K562 (cell line): ENCODE results near the gene TMA7B. TPM values are rescaled to one million over a fixed set of nuclear protein-coding genes. Genes with fewer than 3 reads are reported as not detected.

ENCODE experiments used
- ARID2 ChIP-seq: fragments of 450-650 bp; IDR thresholded peaks from 2 replicates; pipeline ENCODE4 v1.6.1; 2017; ENCODE audit warnings: antibody characterized with exemption, mild to moderate bottlenecking
- EP300 ChIP-seq: IDR thresholded peaks from 2 replicates; pipeline ENCODE4 v1.6.1; 2012; ENCODE audit warnings: low read length, improper control_type of control experiment
- FIP1L1 ChIP-seq: fragments of 200-400 bp; formaldehyde crosslinking; IDR thresholded peaks from 2 replicates; pipeline ENCODE4 v1.6.1; 2018; ENCODE audit warnings: mild to moderate bottlenecking, low read depth, low read length; ENCODE audit not compliant: poor library complexity, severe bottlenecking
- FOXJ2 ChIP-seq: fragments of 200-800 bp; sonication (Bioruptor generic); IDR thresholded peaks from 2 replicates; pipeline ENCODE4 v1.6.1; 2016; ENCODE audit warnings: missing genetic modification characterization, missing compliant biosample characterization
- GABPB2 ChIP-seq: fragments of 250-450 bp; sonication (Bioruptor Pico); conservative IDR thresholded peaks from 2 replicates; pipeline ENCODE4 v1.5.1; 2021; ENCODE audit warnings: mild to moderate bottlenecking
- ILK ChIP-seq: fragments of 450-650 bp; IDR thresholded peaks from 2 replicates; pipeline ENCODE4 v1.6.1; 2016; ENCODE audit warnings: missing genetic modification characterization, low read depth, mild to moderate bottlenecking, missing compliant biosample characterization, moderate library complexity, borderline replicate concordance
- MAFK ChIP-seq: IDR thresholded peaks from 2 replicates; pipeline ENCODE4 v1.6.1; 2011; ENCODE audit warnings: low read length, improper control_type of control experiment
- MECOM ChIP-seq: fragments of 250-450 bp; sonication (Bioruptor Pico); IDR thresholded peaks from 2 replicates; pipeline ENCODE4 v1.8.0; 2022; ENCODE audit warnings: inconsistent platforms
- MTA1 ChIP-seq: fragments of 450-650 bp; IDR thresholded peaks from 2 replicates; pipeline ENCODE4 v1.6.1; 2017; ENCODE audit warnings: borderline replicate concordance
- NELFE ChIP-seq: IDR thresholded peaks from 2 replicates; pipeline ENCODE4 v1.6.1; 2011; ENCODE audit warnings: mild to moderate bottlenecking; ENCODE audit not compliant: insufficient read depth, insufficient read length
- SRSF1 ChIP-seq: fragments of 200-400 bp; formaldehyde crosslinking; IDR thresholded peaks from 2 replicates; pipeline ENCODE4 v1.6.1; 2017; ENCODE audit warnings: mild to moderate bottlenecking, low read depth, low read length, moderate library complexity
- STAT5A ChIP-seq: IDR thresholded peaks from 2 replicates; pipeline ENCODE4 v1.6.1; 2012; ENCODE audit warnings: low read length, inconsistent platforms, borderline replicate concordance
- ZNF395 ChIP-seq: fragments of 200-800 bp; sonication (Bioruptor generic); IDR thresholded peaks from 2 replicates; pipeline ENCODE4 v1.6.1; 2017; ENCODE audit warnings: missing genetic modification characterization, missing compliant biosample characterization
- ZNF780A ChIP-seq: fragments of 250-450 bp; sonication (Bioruptor Pico); IDR thresholded peaks from 2 replicates; pipeline ENCODE4 v1.5.0; 2021; ENCODE audit warnings: mild to moderate bottlenecking
- polyA plus RNA-seq, 8 experiments: library from polyadenylated mRNA; depleted of rRNA in 4 of 8; stranded (reverse) in 5 of 8; unstranded in 3 of 8; fragments of >200 nt; fragmentation: Nextera tagmentation in 2 of 8; fragmentation: Illumina TruSeq in 1 of 8; extraction: Ambion mirVana in 2 of 8; extraction: Trizol in 1 of 8; gene quantifications; 2 replicates each; pipeline versions ENCODE4 v1.2.1 to v1.2.3, GENCODE V29; 2011 to 2014; ENCODE audit warnings: inconsistent platforms in 1 of 8, missing spikeins in 1 of 8
- total RNA-seq, 7 experiments: library from RNA; depleted of rRNA in 6 of 7; stranded (reverse); fragments of >200 nt in 6 of 7; fragmentation: Illumina TruSeq in 2 of 7; extraction: Trizol in 2 of 7; gene quantifications; 2 replicates each; pipeline versions ENCODE4 v1.2.1 to v1.2.3, GENCODE V29; 2011 to 2021; ENCODE audit warnings: low replicate concordance in 1 of 7
- TF ChIP-seq, protein P1 (sequence below), 2 experiments: fragments of 450-650 bp; IDR thresholded peaks; 2 replicates each; pipeline ENCODE4 v1.6.1; 2016
- TF ChIP-seq, protein P2 (sequence below): fragments of 450-650 bp; formaldehyde crosslinking; IDR thresholded peaks from 2 replicates; pipeline ENCODE4 v1.4.0; 2022; ENCODE audit warnings: mild to moderate bottlenecking, moderate library complexity
- TF ChIP-seq, protein P3 (sequence below), 2 experiments: fragments of 450-650 bp; IDR thresholded peaks; 2 replicates each; pipeline ENCODE4 v1.6.1; 2018; ENCODE audit warnings: mild to moderate bottlenecking in 2 of 2, low read depth in 1 of 2; ENCODE audit not compliant: partially characterized antibody in 2 of 2
- TF ChIP-seq, protein P4 (sequence below): fragments of 450-650 bp; conservative IDR thresholded peaks from 2 replicates; pipeline ENCODE4 v1.6.1; 2016; ENCODE audit warnings: missing genetic modification characterization, low read depth, mild to moderate bottlenecking, control low read depth, missing compliant biosample characterization

The TMA7B gene
- total and polyA plus RNA-seq, 9 of the 15 experiments (the other 6 are each of a cell fraction or from before 2014, with no cell fraction given): 5.6 to 14.2 (median 11.8) TPM

- TF ChIP-seq, protein P1, sequence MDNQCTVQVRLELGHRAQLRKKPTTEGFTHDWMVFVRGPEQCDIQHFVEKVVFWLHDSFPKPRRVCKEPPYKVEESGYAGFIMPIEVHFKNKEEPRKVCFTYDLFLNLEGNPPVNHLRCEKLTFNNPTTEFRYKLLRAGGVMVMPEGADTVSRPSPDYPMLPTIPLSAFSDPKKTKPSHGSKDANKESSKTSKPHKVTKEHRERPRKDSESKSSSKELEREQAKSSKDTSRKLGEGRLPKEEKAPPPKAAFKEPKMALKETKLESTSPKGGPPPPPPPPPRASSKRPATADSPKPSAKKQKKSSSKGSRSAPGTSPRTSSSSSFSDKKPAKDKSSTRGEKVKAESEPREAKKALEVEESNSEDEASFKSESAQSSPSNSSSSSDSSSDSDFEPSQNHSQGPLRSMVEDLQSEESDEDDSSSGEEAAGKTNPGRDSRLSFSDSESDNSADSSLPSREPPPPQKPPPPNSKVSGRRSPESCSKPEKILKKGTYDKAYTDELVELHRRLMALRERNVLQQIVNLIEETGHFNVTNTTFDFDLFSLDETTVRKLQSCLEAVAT (IDR thresholded peaks at IDR 0.05): peak; percentile 15 to 45; a peak in 2 of 4 replicates
- TF ChIP-seq GABPB2 (CRISPR knock-in tag): no peak
- 0 out of 2 replicates have a peak, but pooled peaks have one; percentile 76 for TF ChIP-seq ZNF395 (CRISPR knock-in tag)
- TF ChIP-seq, protein P2, sequence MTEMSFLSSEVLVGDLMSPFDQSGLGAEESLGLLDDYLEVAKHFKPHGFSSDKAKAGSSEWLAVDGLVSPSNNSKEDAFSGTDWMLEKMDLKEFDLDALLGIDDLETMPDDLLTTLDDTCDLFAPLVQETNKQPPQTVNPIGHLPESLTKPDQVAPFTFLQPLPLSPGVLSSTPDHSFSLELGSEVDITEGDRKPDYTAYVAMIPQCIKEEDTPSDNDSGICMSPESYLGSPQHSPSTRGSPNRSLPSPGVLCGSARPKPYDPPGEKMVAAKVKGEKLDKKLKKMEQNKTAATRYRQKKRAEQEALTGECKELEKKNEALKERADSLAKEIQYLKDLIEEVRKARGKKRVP (CRISPR knock-in tag): peak; percentile 79
- TF ChIP-seq NELFE: no peak
- no peak for TF ChIP-seq ILK (tag)
- TF ChIP-seq, protein P3, sequence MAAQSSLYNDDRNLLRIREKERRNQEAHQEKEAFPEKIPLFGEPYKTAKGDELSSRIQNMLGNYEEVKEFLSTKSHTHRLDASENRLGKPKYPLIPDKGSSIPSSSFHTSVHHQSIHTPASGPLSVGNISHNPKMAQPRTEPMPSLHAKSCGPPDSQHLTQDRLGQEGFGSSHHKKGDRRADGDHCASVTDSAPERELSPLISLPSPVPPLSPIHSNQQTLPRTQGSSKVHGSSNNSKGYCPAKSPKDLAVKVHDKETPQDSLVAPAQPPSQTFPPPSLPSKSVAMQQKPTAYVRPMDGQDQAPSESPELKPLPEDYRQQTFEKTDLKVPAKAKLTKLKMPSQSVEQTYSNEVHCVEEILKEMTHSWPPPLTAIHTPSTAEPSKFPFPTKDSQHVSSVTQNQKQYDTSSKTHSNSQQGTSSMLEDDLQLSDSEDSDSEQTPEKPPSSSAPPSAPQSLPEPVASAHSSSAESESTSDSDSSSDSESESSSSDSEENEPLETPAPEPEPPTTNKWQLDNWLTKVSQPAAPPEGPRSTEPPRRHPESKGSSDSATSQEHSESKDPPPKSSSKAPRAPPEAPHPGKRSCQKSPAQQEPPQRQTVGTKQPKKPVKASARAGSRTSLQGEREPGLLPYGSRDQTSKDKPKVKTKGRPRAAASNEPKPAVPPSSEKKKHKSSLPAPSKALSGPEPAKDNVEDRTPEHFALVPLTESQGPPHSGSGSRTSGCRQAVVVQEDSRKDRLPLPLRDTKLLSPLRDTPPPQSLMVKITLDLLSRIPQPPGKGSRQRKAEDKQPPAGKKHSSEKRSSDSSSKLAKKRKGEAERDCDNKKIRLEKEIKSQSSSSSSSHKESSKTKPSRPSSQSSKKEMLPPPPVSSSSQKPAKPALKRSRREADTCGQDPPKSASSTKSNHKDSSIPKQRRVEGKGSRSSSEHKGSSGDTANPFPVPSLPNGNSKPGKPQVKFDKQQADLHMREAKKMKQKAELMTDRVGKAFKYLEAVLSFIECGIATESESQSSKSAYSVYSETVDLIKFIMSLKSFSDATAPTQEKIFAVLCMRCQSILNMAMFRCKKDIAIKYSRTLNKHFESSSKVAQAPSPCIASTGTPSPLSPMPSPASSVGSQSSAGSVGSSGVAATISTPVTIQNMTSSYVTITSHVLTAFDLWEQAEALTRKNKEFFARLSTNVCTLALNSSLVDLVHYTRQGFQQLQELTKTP (IDR thresholded peaks at IDR 0.05; ENCODE audit: low read depth in 1 of 2, partially characterized antibody in 2 of 2): peak in 1 of 2 experiments; percentile 37
- TF ChIP-seq MECOM (CRISPR knock-in tag): peak; percentile 38; the same call in 1 of the 2 replicates
- TF ChIP-seq EP300: peak; percentile 95
- no peak for TF ChIP-seq SRSF1
- TF ChIP-seq MAFK: no peak
- TF ChIP-seq FOXJ2 (tag): no peak
- peak; percentile 78 for TF ChIP-seq STAT5A
- TF ChIP-seq MTA1: peak; percentile 49; the same call in 1 of the 2 replicates
- no peak for TF ChIP-seq ZNF780A
- TF ChIP-seq, protein P4, sequence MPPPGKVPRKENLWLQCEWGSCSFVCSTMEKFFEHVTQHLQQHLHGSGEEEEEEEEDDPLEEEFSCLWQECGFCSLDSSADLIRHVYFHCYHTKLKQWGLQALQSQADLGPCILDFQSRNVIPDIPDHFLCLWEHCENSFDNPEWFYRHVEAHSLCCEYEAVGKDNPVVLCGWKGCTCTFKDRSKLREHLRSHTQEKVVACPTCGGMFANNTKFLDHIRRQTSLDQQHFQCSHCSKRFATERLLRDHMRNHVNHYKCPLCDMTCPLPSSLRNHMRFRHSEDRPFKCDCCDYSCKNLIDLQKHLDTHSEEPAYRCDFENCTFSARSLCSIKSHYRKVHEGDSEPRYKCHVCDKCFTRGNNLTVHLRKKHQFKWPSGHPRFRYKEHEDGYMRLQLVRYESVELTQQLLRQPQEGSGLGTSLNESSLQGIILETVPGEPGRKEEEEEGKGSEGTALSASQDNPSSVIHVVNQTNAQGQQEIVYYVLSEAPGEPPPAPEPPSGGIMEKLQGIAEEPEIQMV: no peak
- TF ChIP-seq ARID2: no peak
- TF ChIP-seq FIP1L1: no peak
Measured at GRCh38 chr22:39946503-39947219, 13.5 kb upstream of the TMA7B start (continued).
